ENCODE data around the gene KCNG3. TPM values are rescaled to one million over a fixed set of nuclear protein-coding genes. Genes with fewer than 3 reads are reported as not detected.

Gene KCNG3
- total RNA-seq, 1 experiment from 2014 or later = 1.5 TPM

DNA sequence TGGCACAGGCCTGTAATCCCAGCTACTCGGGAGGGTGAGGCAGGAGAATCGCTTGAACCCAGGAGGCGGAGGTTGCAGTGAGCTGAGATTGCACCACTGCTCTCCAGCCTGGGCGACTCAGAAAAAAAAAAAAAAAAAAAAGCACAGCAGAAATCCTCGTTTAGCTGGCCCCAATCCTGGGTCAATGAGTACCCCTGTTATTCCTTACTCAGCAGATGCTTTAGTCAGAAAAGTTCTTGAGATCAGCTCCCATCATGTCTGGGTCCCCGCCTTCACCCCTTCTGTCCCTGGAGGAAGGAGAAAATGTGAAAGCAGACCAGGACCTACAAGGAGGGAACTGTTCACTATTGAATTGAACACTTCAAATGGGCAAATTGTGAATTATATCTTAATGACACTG lies 16.4 kb upstream of the KCNG3 start:
- ChIA-PET CTCF (no interaction called here), POLR2A (no interaction called here), RAD21 (ENCODE audit: low non-redundant PET in 1 of 2, low total read pairs in 2 of 2, uncharacterized antibody in 2 of 2, unreplicated experiment in 2 of 2) (no interaction called here)
- Histone ChIP-seq H4K20me1 (ENCODE audit: insufficient read depth) (no peaks in the 10 kb centered on the region), H2AFZ (ENCODE audit: low read depth, low read length, poor library complexity, severe bottlenecking) (no peak overlapping the region), H3K27ac (ENCODE audit: low read depth, low read length) (no peak overlapping the region), H3K4me2 (ENCODE audit: low read length) (no peak overlapping the region), H3K79me2 (ENCODE audit: insufficient read depth, low read length) (no peaks in the 10 kb centered on the region), H3K36me3 (ENCODE audit: control insufficient read depth in 1 of 2, insufficient read depth in 2 of 2, low read length in 2 of 2) (no peaks in the 10 kb centered on the region), H3K4me3 (replicated peaks in 1 of 2; ENCODE audit: low read depth in 1 of 2, low read length in 2 of 2) (no peak overlapping the region), H3K9me2 (ENCODE audit: insufficient read depth) (no peaks in the 10 kb centered on the region), H3K9me3 (ENCODE audit: control insufficient read depth in 1 of 2, insufficient read depth in 1 of 2, low read depth in 1 of 2, low read length in 2 of 2) (no peaks in the 10 kb centered on the region), H3K27me3 (ENCODE audit: insufficient read depth, low read length) (no peaks in the 10 kb centered on the region), H3K4me1 (ENCODE audit: control insufficient read depth in 1 of 2, insufficient read depth in 2 of 2, low read length in 2 of 2) (no peaks in the 10 kb centered on the region), H3K9ac (ENCODE audit: low read length) (no peak overlapping the region)
- DNase-seq (ENCODE audit: low read depth, low spot score) = no peak
- ATAC-seq = no peak
- intact Hi-C loops (cut with micrococcal nuclease) = loop anchor here (5.0 kb wide), 1 partner anchor 152 kb away; no protein-coding TSS in a partner anchor
- TF ChIP-seq, protein P1, sequence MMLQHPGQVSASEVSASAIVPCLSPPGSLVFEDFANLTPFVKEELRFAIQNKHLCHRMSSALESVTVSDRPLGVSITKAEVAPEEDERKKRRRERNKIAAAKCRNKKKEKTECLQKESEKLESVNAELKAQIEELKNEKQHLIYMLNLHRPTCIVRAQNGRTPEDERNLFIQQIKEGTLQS (IDR thresholded peaks at IDR 0.05) = no peak
- TF ChIP-seq, protein P2, sequence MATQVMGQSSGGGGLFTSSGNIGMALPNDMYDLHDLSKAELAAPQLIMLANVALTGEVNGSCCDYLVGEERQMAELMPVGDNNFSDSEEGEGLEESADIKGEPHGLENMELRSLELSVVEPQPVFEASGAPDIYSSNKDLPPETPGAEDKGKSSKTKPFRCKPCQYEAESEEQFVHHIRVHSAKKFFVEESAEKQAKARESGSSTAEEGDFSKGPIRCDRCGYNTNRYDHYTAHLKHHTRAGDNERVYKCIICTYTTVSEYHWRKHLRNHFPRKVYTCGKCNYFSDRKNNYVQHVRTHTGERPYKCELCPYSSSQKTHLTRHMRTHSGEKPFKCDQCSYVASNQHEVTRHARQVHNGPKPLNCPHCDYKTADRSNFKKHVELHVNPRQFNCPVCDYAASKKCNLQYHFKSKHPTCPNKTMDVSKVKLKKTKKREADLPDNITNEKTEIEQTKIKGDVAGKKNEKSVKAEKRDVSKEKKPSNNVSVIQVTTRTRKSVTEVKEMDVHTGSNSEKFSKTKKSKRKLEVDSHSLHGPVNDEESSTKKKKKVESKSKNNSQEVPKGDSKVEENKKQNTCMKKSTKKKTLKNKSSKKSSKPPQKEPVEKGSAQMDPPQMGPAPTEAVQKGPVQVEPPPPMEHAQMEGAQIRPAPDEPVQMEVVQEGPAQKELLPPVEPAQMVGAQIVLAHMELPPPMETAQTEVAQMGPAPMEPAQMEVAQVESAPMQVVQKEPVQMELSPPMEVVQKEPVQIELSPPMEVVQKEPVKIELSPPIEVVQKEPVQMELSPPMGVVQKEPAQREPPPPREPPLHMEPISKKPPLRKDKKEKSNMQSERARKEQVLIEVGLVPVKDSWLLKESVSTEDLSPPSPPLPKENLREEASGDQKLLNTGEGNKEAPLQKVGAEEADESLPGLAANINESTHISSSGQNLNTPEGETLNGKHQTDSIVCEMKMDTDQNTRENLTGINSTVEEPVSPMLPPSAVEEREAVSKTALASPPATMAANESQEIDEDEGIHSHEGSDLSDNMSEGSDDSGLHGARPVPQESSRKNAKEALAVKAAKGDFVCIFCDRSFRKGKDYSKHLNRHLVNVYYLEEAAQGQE (IDR thresholded peaks at IDR 0.05; ENCODE audit: low read depth) = no peak
- TF ChIP-seq ZFX (IDR thresholded peaks at IDR 0.05) (no peak), EZH2 (IDR thresholded peaks at IDR 0.05) (no peak), TCF7L2 (IDR thresholded peaks at IDR 0.05; ENCODE audit: borderline replicate concordance, extremely low read depth, insufficient read depth, insufficient read length) (no peak), EZH2phosphoT487 (IDR thresholded peaks at IDR 0.05; ENCODE audit: borderline replicate concordance) (no peak), ELF1 (IDR thresholded peaks at IDR 0.05; ENCODE audit: borderline replicate concordance, low read depth) (no peak), CEBPB (IDR thresholded peaks at IDR 0.05; ENCODE audit: low read depth) (no peak), SRF (IDR thresholded peaks at IDR 0.05; ENCODE audit: low read depth) (no peak), RAD21 (IDR thresholded peaks at IDR 0.05; ENCODE audit: low read depth) (no peak), SP1 (IDR thresholded peaks at IDR 0.05; ENCODE audit: low read depth) (no peak)
- no TSS peak for BruUV-seq (replicated peaks)

Data from HCT116 (cell line).